ENCODE measurements around the gene ZSCAN26.

ZSCAN26 gene

DNA sequence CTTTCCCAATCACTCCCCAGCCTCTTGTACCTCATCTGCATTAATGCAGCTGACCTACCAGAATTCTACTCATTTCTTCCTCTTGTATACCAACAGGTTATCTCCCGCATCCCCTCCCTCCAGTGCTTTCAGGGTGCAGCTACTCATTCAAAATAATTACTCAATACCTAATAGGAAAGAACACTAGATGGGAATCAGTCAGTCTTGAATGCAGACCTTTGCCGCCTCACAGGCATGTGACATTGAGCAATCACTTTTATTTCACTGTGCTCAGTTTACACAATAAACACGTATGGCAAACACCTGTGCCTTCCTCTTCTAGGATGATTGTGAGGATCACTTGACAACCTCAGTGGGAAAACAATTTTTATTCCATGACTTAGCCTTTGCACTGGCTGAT is 55.7 kb downstream of the ZSCAN26 start:
- no peak for DNase-seq (ENCODE audit: low spot score)

DNA sequence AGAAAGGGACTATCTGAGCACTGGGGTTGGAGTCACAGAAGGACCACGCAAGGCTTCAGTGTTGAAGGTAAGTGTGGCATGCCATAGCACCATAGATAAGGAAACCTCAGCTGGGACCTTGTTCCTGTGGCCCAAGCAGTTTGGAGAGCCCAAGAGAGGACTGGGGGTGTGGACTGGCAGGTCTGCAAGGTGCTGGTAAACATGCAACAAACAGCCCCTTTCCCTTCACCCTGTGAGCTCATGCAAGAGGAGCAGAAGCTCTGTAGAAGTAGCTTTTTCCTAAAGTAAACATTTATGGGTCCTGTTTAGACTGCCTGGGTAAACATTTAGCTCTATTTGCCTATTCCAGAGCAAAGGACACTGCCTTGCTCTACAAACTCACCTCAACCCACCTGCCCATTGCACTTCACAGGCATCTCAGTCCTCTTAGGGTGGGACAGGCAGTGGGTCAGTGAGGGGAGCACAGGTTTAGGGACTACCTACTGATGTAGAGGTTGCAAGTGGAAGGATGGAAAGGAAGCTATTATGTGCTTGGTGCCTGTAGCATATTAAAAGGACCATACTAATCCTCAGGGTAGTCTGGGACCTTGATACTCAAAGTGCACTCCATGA is 57.0 kb downstream of the ZSCAN26 start:
- no peak for DNase-seq (ENCODE audit: low spot score)

GRCh38 chr6:28326371-28326948 is 59.5 kb downstream of the ZSCAN26 start:
- no peak for DNase-seq (ENCODE audit: low spot score)

Measured in AG08396 (cell line).